NB4 (cell line): ENCODE data around the gene F8.

Source experiments
- POLR2A ChIP-seq: IDR thresholded peaks from 2 replicates; pipeline ENCODE4 v1.6.1; 2011; ENCODE audit warnings: mild to moderate bottlenecking; ENCODE audit not compliant: insufficient read length; ENCODE audit errors: extremely low read depth
- TF ChIP-seq, protein P1 (sequence below): IDR thresholded peaks from one replicate; pipeline ENCODE4 v1.5.1; 2012; ENCODE audit warnings: low read depth, low read length

DNA sequence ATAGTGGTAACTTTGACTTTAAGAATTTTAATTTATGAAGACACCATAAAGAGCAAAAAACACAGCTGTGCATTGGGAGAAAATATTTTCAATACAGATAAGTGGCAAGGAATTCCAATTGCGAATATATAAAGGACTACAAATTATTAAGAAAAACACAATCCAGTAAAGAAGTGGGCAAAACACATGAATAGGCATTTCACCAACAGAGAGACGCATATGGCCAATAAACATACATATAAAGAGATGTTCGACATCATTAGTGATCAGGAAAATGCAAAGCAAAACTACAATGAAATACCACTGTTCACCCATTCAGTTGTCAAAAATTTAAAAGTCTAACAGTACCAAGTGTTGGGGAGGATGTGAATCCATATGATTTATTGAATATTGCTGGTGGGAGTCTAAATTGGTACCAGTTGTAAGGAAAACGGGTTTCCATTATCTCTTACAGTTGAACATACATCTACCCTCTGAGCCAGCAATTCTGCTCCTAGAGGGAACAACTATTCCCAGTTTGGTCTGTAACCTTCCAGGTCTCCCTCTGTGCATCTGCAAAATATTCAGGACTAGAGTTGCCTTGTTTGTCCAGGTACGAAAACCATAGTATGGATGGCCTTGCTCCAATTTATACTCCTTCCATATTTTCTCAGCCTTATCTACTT is 215.6 kb downstream of the F8 start:
- TF ChIP-seq, protein P1, sequence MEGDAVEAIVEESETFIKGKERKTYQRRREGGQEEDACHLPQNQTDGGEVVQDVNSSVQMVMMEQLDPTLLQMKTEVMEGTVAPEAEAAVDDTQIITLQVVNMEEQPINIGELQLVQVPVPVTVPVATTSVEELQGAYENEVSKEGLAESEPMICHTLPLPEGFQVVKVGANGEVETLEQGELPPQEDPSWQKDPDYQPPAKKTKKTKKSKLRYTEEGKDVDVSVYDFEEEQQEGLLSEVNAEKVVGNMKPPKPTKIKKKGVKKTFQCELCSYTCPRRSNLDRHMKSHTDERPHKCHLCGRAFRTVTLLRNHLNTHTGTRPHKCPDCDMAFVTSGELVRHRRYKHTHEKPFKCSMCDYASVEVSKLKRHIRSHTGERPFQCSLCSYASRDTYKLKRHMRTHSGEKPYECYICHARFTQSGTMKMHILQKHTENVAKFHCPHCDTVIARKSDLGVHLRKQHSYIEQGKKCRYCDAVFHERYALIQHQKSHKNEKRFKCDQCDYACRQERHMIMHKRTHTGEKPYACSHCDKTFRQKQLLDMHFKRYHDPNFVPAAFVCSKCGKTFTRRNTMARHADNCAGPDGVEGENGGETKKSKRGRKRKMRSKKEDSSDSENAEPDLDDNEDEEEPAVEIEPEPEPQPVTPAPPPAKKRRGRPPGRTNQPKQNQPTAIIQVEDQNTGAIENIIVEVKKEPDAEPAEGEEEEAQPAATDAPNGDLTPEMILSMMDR = no peak
- TF ChIP-seq POLR2A = no peak
